K562 (cell line): ENCODE measurements around the gene TFEB. TPM values are rescaled to one million over a fixed set of nuclear protein-coding genes. Genes with fewer than 3 reads are reported as not detected.

Source experiments
- ATAC-seq: fragments of 200-7000 bp; cut with Tn5 transposase; 3 replicates; pipeline ENCODE4 v1.9.1; 2020; ENCODE audit warnings: moderate library complexity
- BruUV-seq: library from RNA; stranded (reverse); fragments of 400-500 nt; replicated peaks from 2 replicates; lab custom pipeline; 2021; lab: Mats Ljungman, UMichigan
- CTCF ChIA-PET: fragments of 300-600 bp; formaldehyde crosslinking; extraction: SDS; loops from one replicate; lab custom pipeline; 2021; ENCODE audit warnings: low intra/inter-chr PET ratio; lab: Yijun Ruan, JAX
- POLR2A ChIA-PET: fragments of 300-600, 350-650 bp; sonication (Branson Sonifier 250); formaldehyde crosslinking; extraction: SDS; loops from one replicate; lab custom pipeline; 2021; ENCODE audit warnings: antibody characterized with exemption, inconsistent platforms; lab: Yijun Ruan, JAX
- DNase-seq, 4 experiments: peaks; one replicate each; pipeline versions ENCODE4 v3.0.0 to v3.0.0-alpha.2; 2011 to 2018; ENCODE audit warnings: low spot score in 3 of 4, mixed read lengths in 3 of 4; ENCODE audit errors: extremely low read depth in 1 of 4
- FAIRE-seq: peaks from 2 replicates; lab custom pipeline; 2011; peaks lifted over from hg19 to GRCh38; lab: Jason Lieb, UNC
- H2AFZ ChIP-seq: 2 replicates; pipeline ENCODE4 v1.6.0; 2011; ENCODE audit warnings: low read depth, low read length, control low read depth, inconsistent platforms
- H3K27ac ChIP-seq: fragments of 200-600 bp; 3 replicates; pipeline ENCODE4 v1.8.0; 2011; ENCODE audit warnings: low read depth, mild to moderate bottlenecking, control low read depth, inconsistent platforms, low read length, moderate library complexity, mixed read lengths; ENCODE audit errors: extremely low read depth
- H3K27me3 ChIP-seq, 2 experiments: fragments of 300-600 bp in 1 of 2; 2 replicates in 1 of 2; 3 replicates in 1 of 2; pipeline versions ENCODE4 v1.6.0 to v1.8.0; 2011; ENCODE audit warnings: inconsistent platforms in 2 of 2, low read length in 2 of 2, mild to moderate bottlenecking in 1 of 2, mixed read lengths in 1 of 2, moderate library complexity in 1 of 2; ENCODE audit not compliant: control insufficient read depth in 2 of 2, insufficient read depth in 2 of 2
- H3K36me3 ChIP-seq: fragments of 300-600 bp; 3 replicates; pipeline ENCODE4 v1.8.0; 2011; ENCODE audit warnings: mild to moderate bottlenecking, low read length, inconsistent platforms; ENCODE audit not compliant: control insufficient read depth, insufficient read depth
- H3K4me1 ChIP-seq, 2 experiments: fragments of 200-600 bp in 1 of 2; replicated peaks in 1 of 2; 2 replicates in 1 of 2; 3 replicates in 1 of 2; pipeline versions ENCODE4 v1.5.1 to v1.8.0; 2011; ENCODE audit warnings: inconsistent platforms in 2 of 2, low read length in 2 of 2, mild to moderate bottlenecking in 1 of 2, mixed read lengths in 1 of 2, moderate library complexity in 1 of 2; ENCODE audit not compliant: control insufficient read depth in 2 of 2, insufficient read depth in 2 of 2
- H3K4me2 ChIP-seq: 2 replicates; pipeline ENCODE4 v1.6.1; 2011; ENCODE audit warnings: low read length, control low read depth, inconsistent platforms, mixed read lengths; ENCODE audit not compliant: insufficient read depth
- H3K4me3 ChIP-seq: fragments of 200-600 bp; sonication (generic), shearing (Covaris generic); 2 replicates; pipeline ENCODE4 v1.5.1; 2016; ENCODE audit warnings: control low read depth, inconsistent platforms
- H3K79me2 ChIP-seq: fragments of 200-600 bp; 3 replicates; pipeline ENCODE4 v1.8.0; 2011; ENCODE audit warnings: low read length, inconsistent platforms; ENCODE audit not compliant: control insufficient read depth, insufficient read depth
- H3K9ac ChIP-seq, 2 experiments: 2 replicates each; pipeline versions ENCODE4 v1.6.0 to v1.6.1; 2011; ENCODE audit warnings: low read depth in 2 of 2, low read length in 2 of 2, control low read depth in 1 of 2, inconsistent platforms in 1 of 2, mild to moderate bottlenecking in 1 of 2, mixed read lengths in 1 of 2; ENCODE audit not compliant: insufficient read depth in 1 of 2
- H3K9me1 ChIP-seq: one replicate; pipeline ENCODE4 v1.6.0; 2011; ENCODE audit warnings: inconsistent platforms, mild to moderate bottlenecking, low read length, moderate library complexity; ENCODE audit not compliant: control insufficient read depth, insufficient read depth
- H3K9me3 ChIP-seq: replicated peaks from 2 replicates; pipeline ENCODE4 v1.5.1; 2011; ENCODE audit warnings: low read depth, low read length, inconsistent platforms; ENCODE audit not compliant: control insufficient read depth, insufficient read depth
- H4K20me1 ChIP-seq: replicated peaks from 2 replicates; pipeline ENCODE4 v1.6.1; 2011; ENCODE audit warnings: low read length, inconsistent platforms, mixed read lengths; ENCODE audit not compliant: control insufficient read depth, insufficient read depth
- CBFA2T3 ChIP-seq: fragments of 450-650 bp; IDR thresholded peaks from 2 replicates; pipeline ENCODE4 v1.6.1; 2017
- ETS2 ChIP-seq: IDR thresholded peaks from 2 replicates; pipeline ENCODE4 v1.6.1; 2016; ENCODE audit warnings: borderline replicate concordance, missing genetic modification characterization, mild to moderate bottlenecking, moderate library complexity, missing compliant biosample characterization; ENCODE audit not compliant: poor library complexity, severe bottlenecking
- HNRNPLL ChIP-seq: fragments of 200-400 bp; formaldehyde crosslinking; IDR thresholded peaks from 2 replicates; pipeline ENCODE4 v1.6.1; 2017; ENCODE audit warnings: low read length, low read depth, mild to moderate bottlenecking; ENCODE audit not compliant: poor library complexity, severe bottlenecking
- MCM5 ChIP-seq: fragments of 450-650 bp; IDR thresholded peaks from 2 replicates; pipeline ENCODE4 v1.6.1; 2016; ENCODE audit warnings: low read depth
- SAP30 ChIP-seq: fragments of 200-600 bp; sonication (generic); IDR thresholded peaks from 2 replicates; pipeline ENCODE4 v1.6.1; 2012; ENCODE audit warnings: borderline replicate concordance, low read depth, mild to moderate bottlenecking, moderate library complexity, low read length, control low read depth, inconsistent platforms; ENCODE audit not compliant: insufficient read depth, poor library complexity, severe bottlenecking
- SLC30A9 ChIP-seq: fragments of 250-450 bp; sonication (Bioruptor Pico); IDR thresholded peaks from 2 replicates; pipeline ENCODE4 v1.8.0; 2022; ENCODE audit warnings: mild to moderate bottlenecking, moderate library complexity
- SMAD4 ChIP-seq: fragments of 250-450 bp; sonication (Bioruptor Pico); conservative IDR thresholded peaks from 2 replicates; pipeline ENCODE4 v1.8.0; 2021; ENCODE audit warnings: inconsistent platforms, mild to moderate bottlenecking, moderate library complexity
- ZNF583 ChIP-seq: fragments of 250-450 bp; sonication (Bioruptor Pico); IDR thresholded peaks from 2 replicates; pipeline ENCODE4 v1.4.0; 2020
- WGBS: fragments of 100-300 bp; shearing (Covaris generic); methylation state at CpG from one replicate; pipeline ENCODE4 v1.1.6; 2016; ENCODE audit warnings: low coverage, mixed read lengths; ENCODE audit not compliant: insufficient coverage; ENCODE audit errors: missing lambda C conversion rate; 5-methylcytosine and 5-hydroxymethylcytosine counted together
- in situ Hi-C: fragments of 300-500 bp; cut with MboI; formaldehyde crosslinking; loops from 4 replicates; pipeline ENCODE4 v1.15.0; 2018; ENCODE audit warnings: inconsistent platforms, mixed read lengths
- intact Hi-C: fragments of 100-400 bp; cut with micrococcal nuclease; formaldehyde crosslinking; loops from 2 replicates; pipeline ENCODE4 v1.14.2; 2022
- polyA plus RNA-seq, 8 experiments: library from polyadenylated mRNA; depleted of rRNA in 4 of 8; stranded (reverse) in 5 of 8; unstranded in 3 of 8; fragments of >200 nt; fragmentation: Nextera tagmentation in 2 of 8; fragmentation: Illumina TruSeq in 1 of 8; extraction: Ambion mirVana in 2 of 8; extraction: Trizol in 1 of 8; gene quantifications; 2 replicates each; pipeline versions ENCODE4 v1.2.1 to v1.2.3, GENCODE V29; 2011 to 2014; ENCODE audit warnings: inconsistent platforms in 1 of 8, missing spikeins in 1 of 8
- total RNA-seq, 7 experiments: library from RNA; depleted of rRNA in 6 of 7; stranded (reverse); fragments of >200 nt in 6 of 7; fragmentation: Illumina TruSeq in 2 of 7; extraction: Trizol in 2 of 7; gene quantifications; 2 replicates each; pipeline versions ENCODE4 v1.2.1 to v1.2.3, GENCODE V29; 2011 to 2021; ENCODE audit warnings: low replicate concordance in 1 of 7
- TF ChIP-seq, protein P1 (sequence below): fragments of 250-450 bp; sonication (Bioruptor Pico); IDR thresholded peaks from 2 replicates; pipeline ENCODE4 v1.4.0; 2020; ENCODE audit warnings: mild to moderate bottlenecking
- TF ChIP-seq, protein P2 (sequence below): sonication (generic); formaldehyde crosslinking; IDR thresholded peaks from 2 replicates; pipeline ENCODE4 v1.8.1; 2022; ENCODE audit warnings: missing genetic modification reagents

Gene TFEB
- total and polyA plus RNA-seq, 9 of the 15 experiments (the other 6 are each of a cell fraction or from before 2014, with no cell fraction given): 0.04 to 4.7 (median 2.0) TPM

GRCh38 chr6:41693281-41694240, 41.8 kb downstream of the TFEB start:
- FAIRE-seq: no peak
- Histone ChIP-seq H3K9ac (no peak overlapping the region; a peak in 1 of 4 replicates), H3K4me3 (no peak overlapping the region), H3K4me2 (no peak overlapping the region), H3K9me1 (no peaks in the 10 kb centered on the region), H4K20me1 (peaks cover 4% of the 10 kb centered on the region; the same call in 1 of the 2 replicates), H3K9me3 (no peaks in the 10 kb centered on the region), H3K4me1 (peaks cover 0 to 6% of the 10 kb centered on the region in 2 experiments; a peak in 1 of 5 replicates), H3K27me3 (peaks cover 5 to 29% of the 10 kb centered on the region in 2 experiments; a peak in 2 of 5 replicates), H3K36me3 (no peaks in the 10 kb centered on the region), H3K79me2 (no peaks in the 10 kb centered on the region), H2AFZ (no peak overlapping the region), H3K27ac (no peak overlapping the region)
- TF ChIP-seq ZNF583 (no peak), CBFA2T3 (no peak), SMAD4 (CRISPR knock-in tag) (no peak)
- in situ Hi-C loops: no loop called here
- no TSS peak for BruUV-seq
- ChIA-PET CTCF (no interaction called here), POLR2A (interaction anchor here (0.6 to 1.9 kb wide), 4 partner anchors 8 to 524 kb away, joined by 3 to 5 read pairs (median 4); partner anchors contain the start of gene MRPS10)
- 1% methylated on average over 9 of the region's 10 CpGs for WGBS
- intact Hi-C loops: no loop called here
- DNase-seq: no peak
- no peak for ATAC-seq

DNA sequence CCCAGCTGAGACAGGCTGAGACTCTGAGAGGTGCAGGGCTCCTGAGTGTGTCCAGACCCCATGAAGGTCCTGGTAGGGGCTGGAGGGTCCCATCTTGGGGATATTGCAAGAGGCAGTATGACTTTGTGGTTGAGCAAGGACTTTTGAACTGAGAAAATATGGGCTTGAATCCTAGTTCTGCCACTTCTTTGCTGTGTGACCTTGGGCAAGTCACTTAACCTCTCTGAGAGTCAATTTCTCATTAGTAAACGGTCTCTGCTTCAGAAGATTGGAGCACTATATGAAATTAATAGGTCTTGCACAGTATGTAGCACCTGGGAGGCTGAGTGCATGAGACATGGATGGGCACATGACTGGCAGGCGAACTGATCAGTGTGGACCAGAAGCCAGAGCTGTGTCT, 42.7 kb downstream of the TFEB start:
- no peaks in the 10 kb centered on the region for H3K36me3 ChIP-seq
- H3K4me3 ChIP-seq: no peak overlapping the region
- no peaks in the 10 kb centered on the region for H3K79me2 ChIP-seq
- ATAC-seq: no peak
- POLR2A ChIA-PET: interaction anchor here (0.6 to 1.6 kb wide), 4 partner anchors 10 to 525 kb away, joined by 3 to 6 read pairs (median 4); partner anchors contain the start of gene MRPS10
- peaks cover 0 to 6% of the 10 kb centered on the region in 2 experiments; a peak in 1 of 5 replicates for H3K4me1 ChIP-seq
- intact Hi-C loops (no loop called here), in situ Hi-C loops (no loop called here)
- no peaks in the 10 kb centered on the region for H3K9me3 ChIP-seq
- peaks cover 4% of the 10 kb centered on the region; the same call in 1 of the 2 replicates for H4K20me1 ChIP-seq
- H3K4me2 ChIP-seq: no peak overlapping the region
- FAIRE-seq: no peak
- H3K27me3 ChIP-seq: peaks cover 5 to 29% of the 10 kb centered on the region in 2 experiments; a peak in 2 of 5 replicates
- WGBS: 0% methylated on average over 2 of the region's 2 CpGs
- no peak overlapping the region for H3K27ac ChIP-seq
- DNase-seq: no peak
- no peaks in the 10 kb centered on the region for H3K9me1 ChIP-seq
- H2AFZ ChIP-seq: no peak overlapping the region
- no TSS peak for BruUV-seq
- H3K9ac ChIP-seq: peak overlapping the region in 1 of 2 experiments; percentile 5; a peak in 1 of 4 replicates
- CTCF ChIA-PET: no interaction called here
- TF ChIP-seq, protein P1, sequence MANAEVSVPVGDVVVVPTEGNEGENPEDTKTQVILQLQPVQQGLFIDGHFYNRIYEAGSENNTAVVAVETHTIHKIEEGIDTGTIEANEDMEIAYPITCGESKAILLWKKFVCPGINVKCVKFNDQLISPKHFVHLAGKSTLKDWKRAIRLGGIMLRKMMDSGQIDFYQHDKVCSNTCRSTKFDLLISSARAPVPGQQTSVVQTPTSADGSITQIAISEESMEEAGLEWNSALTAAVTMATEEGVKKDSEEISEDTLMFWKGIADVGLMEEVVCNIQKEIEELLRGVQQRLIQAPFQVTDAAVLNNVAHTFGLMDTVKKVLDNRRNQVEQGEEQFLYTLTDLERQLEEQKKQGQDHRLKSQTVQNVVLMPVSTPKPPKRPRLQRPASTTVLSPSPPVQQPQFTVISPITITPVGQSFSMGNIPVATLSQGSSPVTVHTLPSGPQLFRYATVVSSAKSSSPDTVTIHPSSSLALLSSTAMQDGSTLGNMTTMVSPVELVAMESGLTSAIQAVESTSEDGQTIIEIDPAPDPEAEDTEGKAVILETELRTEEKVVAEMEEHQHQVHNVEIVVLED: no peak
- no peak for TF ChIP-seq SLC30A9 (CRISPR knock-in tag)
- TF ChIP-seq, protein P2, sequence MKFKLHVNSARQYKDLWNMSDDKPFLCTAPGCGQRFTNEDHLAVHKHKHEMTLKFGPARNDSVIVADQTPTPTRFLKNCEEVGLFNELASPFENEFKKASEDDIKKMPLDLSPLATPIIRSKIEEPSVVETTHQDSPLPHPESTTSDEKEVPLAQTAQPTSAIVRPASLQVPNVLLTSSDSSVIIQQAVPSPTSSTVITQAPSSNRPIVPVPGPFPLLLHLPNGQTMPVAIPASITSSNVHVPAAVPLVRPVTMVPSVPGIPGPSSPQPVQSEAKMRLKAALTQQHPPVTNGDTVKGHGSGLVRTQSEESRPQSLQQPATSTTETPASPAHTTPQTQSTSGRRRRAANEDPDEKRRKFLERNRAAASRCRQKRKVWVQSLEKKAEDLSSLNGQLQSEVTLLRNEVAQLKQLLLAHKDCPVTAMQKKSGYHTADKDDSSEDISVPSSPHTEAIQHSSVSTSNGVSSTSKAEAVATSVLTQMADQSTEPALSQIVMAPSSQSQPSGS (CRISPR knock-in tag): no peak
- TF ChIP-seq MCM5: no peak
- TF ChIP-seq SAP30: no peak
- TF ChIP-seq HNRNPLL: no peak
- no peak for TF ChIP-seq ETS2 (tag)
